GM19035 (cell line): Measurements from ENCODE around the gene HSPG2.
"Not testable (repeated sequence)": the region's sequence is repeated elsewhere in the genome, so short reads cannot be mapped to it uniquely, and the experiment has no call there.

Experiments used
- ATAC-seq: cut with Tn5 transposase; IDR thresholded peaks from one replicate; pipeline ENCODE4 v1.9.1; 2021; ENCODE audit not compliant: unreplicated experiment

The HSPG2 gene

GRCh38 chr1:21914880-21915640 is 22.1 kb downstream of the HSPG2 start:
- no peak for ATAC-seq

DNA sequence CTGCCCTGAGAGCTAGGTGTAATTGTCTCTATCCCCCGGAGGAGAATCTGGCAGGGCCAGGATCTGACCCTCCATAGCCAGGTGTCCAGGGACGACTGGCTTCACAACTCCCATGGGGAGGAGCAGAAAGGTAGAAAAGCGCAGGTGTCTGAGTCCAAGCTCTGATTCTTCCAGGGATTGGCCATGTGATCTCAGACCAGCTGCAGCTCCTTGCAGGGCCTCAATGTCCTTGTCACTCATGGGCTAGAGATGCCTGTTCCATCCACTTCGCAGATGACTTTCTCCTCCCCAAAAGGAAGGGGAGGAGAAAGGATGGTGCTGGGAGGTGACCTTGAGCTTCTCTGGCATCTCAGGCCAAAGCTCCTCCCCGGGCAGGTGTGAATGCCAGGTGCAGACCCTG is 22.7 kb downstream of the HSPG2 start:
- ATAC-seq, result no peak

DNA sequence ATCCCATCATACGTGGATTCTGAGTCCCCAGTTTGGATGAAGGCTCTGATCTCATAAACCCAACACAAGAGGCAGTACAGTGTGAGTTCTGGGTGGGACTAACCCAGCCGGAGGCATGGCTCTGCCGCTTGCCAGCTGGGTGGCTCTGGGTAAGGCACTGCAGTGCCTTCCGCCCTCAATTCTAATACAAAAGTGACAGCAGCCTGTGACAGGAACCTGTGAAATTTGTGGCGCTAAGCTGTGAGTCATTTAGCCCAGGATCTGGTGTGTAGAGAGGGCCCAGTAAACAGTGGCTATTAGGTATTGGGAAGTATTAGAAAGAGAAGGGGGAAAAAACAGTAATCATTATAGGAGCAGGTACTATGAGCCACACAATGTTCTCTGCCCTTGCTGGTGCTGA is 23.3 kb downstream of the HSPG2 start:
- no peak for ATAC-seq

DNA sequence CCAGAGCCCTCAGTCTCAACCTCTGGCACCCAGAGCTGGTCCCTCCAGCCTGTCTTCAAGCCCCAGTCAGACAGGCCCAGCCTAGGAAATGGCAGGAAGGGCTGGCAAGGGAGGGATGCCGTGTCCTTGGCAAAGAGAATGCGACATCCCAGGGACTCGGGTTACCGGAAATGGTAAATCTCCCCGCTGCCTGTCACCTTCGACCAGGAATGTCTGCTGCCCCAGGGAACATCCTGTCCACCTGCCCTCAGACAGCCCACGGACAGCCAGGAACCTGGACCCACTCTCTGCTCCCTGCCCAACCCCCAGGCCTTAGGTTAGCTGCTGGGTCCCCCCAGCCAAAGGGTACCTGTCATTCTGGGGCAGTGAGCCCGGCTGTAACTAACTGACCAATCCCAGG is 23.9 kb downstream of the HSPG2 start:
- no peak for ATAC-seq

- no peak for ATAC-seq
Observed at GRCh38 chr1:21912038-21912758, 24.9 kb downstream of the HSPG2 start.

- no peak for ATAC-seq
Observed at GRCh38 chr1:21911205-21912001, 25.7 kb downstream of the HSPG2 start.

DNA sequence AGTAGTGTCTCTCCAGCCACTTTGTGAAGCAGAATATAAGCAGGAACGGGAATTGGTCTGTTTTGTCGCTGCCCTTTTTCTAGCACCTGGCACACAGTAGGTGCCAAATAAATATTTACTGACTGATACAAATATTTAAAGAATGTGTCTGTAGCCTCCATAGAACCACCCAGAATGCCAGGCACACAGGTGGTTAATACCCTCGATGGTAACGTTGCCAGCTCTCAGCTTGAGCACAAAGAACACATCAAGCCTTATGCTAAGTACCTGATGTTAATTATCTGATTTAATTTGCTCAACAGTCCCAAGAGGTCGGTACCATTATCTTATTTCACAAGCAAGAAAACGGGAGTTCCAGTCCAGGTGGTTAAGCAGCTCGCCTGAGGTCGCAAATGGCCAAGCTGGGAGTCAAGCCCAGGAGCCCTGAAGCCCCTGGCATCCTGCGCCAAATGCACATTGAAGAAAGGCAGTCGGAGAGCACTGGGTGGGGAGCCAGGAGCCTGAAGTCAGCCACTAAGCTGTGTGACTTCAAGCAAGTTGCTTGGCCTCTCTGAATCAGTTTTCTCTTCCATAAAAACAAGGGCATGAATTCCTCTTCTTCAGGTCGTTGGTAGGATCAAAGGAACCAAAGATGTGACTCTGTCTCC is 26.4 kb downstream of the HSPG2 start:
- ATAC-seq, result no peak

DNA sequence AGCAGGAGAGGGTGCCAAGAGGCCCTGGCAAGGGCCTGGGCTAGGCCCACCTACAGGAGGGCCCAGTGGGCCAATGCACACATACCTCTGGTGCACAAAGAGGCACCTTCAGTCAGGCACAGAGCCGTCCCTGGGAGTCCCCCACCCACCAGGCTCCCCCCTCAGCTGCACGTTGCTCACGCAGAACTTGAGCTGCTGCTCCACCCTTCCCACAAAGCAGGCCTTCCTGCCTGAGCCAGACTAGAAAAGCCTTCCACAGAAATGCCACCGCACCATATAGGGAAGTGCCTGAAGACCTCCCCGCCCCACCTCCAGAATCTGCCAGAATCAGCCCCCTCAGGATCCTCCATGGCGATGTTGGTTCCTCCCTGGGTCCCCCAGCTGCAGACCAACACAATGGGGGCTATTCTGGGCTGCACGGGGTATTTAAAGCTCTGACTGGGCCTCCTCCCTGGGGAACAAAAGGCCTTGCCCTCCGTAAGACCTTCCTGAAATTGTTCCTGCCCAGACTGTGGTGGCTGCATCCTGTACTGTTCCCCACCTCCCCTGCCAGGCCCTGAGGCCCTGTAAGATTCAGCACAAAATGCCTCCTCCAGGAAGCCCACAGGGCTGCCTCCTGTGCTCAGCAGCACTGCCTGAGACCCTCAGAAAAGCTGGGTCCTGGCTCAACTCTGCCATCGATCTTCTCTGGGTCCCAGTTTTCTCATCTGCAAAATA is 27.2 kb downstream of the HSPG2 start:
- no peak for ATAC-seq

GRCh38 chr1:21909286-21909759 is 27.8 kb downstream of the HSPG2 start:
- ATAC-seq, result no peak

GRCh38 chr1:21907737-21908534 is 29.2 kb downstream of the HSPG2 start:
- not testable (repeated sequence) for ATAC-seq

GRCh38 chr1:21907079-21907418 is 30.1 kb downstream of the HSPG2 start:
- no peak for ATAC-seq

- ATAC-seq, result no peak
Observed at GRCh38 chr1:21906173-21907078, 30.7 kb downstream of the HSPG2 start.

- no peak for ATAC-seq
Observed at GRCh38 chr1:21904704-21905520, 32.2 kb downstream of the HSPG2 start.

DNA sequence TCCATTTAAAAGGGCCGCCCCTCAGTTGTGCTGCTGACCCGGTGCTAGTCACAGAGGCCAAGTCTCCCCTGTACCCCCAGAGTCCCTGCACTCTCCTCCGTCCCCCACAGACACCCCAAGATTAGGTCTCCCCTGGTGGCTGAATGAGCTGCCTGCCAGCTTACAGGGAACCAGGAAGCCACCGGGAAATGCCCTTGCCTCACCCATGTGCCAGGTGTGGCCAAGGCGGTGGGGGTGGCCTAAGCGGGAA is 32.7 kb downstream of the HSPG2 start:
- ATAC-seq, result no peak

DNA sequence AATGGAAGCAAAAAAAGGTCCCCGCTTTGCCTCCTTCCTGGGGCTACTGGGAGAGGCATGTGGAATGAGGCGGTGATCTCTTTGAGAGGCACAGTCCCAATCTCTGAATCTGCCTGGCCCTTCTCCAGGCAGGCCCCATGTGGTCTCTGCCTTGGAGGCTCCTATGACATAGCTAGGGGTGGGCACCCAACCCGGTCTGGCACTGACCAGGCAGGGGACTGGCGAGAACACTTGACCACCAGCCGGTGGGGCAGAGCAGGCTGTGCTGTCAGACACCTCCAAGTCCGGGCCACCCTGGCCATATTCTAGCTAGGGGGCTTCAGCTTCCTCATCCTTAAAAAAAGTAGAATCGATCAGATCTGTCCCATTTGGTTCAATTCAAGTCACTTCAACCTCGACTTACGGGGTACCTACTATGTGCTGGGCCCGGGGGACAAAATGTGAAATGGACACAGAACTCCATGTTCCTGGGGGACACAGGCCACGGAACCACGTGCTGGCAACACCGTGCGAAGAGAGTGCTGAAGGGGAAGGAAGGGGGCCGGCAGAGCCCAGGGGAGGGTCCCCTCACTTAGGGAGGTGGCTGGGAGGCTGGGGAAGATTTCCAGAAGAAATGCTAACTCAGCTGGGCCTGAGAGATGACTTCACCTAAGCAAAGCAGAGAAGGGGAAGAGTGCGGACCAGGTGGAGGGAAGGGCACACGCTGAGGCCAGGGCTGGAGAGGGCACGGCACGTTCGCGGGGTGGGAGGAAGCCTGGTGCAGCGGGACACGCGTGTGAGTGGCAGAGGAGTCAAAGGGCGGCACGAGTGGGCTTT is 33.3 kb downstream of the HSPG2 start:
- ATAC-seq, result no peak

DNA sequence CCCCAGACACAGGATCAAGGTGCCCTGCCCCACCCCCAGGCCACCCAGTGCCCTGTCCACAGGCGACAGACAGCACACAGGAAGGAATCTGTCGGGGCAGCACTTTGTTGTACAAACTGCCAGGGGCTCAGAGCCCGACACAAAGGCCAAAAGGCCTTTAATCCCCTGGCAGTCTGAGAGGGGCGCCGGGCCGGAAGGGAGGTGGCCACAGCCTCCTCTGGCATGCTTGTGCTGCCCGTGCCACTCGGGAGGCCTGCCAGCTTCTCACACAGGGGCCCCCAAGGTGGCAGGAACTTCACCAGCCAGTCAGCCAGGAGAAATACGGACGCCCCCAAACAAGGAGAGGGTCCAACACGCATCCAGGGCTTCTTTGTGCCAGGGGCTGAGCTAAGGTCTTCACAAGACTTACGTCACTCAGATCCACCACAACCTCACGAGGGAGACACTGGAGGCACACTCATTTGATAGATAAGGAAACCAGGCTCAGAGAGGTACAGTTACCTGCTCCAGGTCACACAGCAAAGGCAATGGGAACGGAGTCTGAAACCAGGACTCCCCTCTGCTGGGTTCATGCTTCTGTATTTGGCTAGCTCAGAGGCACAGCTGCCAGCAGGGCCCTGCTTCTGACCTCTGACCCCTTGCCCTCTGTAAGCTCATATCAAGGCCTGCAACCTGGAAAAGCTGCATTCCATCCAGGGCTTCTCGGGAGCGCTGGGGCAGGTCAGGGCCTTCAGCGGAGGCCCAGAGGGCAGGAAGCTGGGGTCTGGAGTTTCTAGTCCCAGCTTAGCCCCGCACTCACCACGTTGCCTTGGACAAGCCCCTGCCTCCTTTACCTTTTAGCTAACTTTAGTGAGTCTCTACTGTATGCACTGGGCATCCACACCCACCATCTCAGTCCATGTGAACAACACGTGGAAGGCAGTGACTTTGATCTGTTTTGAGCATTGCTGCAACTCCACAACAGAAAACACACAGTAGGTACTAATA is 34.8 kb downstream of the HSPG2 start:
- ATAC-seq, result no peak
